ENCODE measurements around the gene CD40.

Gene CD40

GRCh38 chr20:46088409-46089166 lies 29.5 kb upstream of the CD40 start:
- TF ChIP-seq SIN3A (IDR thresholded peaks at IDR 0.05; ENCODE audit: borderline replicate concordance, insufficient read depth, low read length) (no peak), TAF1 (IDR thresholded peaks at IDR 0.05; ENCODE audit: borderline replicate concordance, insufficient read depth, low read length) (no peak), POLR2AphosphoS5 (IDR thresholded peaks at IDR 0.05; ENCODE audit: low read depth, low read length) (no peak), FOXP2 (optimal IDR thresholded peaks at IDR 0.05; ENCODE audit: borderline replicate concordance, extremely low read depth, extremely low read length, insufficient read depth) (no peak)
- TF ChIP-seq, protein P1, sequence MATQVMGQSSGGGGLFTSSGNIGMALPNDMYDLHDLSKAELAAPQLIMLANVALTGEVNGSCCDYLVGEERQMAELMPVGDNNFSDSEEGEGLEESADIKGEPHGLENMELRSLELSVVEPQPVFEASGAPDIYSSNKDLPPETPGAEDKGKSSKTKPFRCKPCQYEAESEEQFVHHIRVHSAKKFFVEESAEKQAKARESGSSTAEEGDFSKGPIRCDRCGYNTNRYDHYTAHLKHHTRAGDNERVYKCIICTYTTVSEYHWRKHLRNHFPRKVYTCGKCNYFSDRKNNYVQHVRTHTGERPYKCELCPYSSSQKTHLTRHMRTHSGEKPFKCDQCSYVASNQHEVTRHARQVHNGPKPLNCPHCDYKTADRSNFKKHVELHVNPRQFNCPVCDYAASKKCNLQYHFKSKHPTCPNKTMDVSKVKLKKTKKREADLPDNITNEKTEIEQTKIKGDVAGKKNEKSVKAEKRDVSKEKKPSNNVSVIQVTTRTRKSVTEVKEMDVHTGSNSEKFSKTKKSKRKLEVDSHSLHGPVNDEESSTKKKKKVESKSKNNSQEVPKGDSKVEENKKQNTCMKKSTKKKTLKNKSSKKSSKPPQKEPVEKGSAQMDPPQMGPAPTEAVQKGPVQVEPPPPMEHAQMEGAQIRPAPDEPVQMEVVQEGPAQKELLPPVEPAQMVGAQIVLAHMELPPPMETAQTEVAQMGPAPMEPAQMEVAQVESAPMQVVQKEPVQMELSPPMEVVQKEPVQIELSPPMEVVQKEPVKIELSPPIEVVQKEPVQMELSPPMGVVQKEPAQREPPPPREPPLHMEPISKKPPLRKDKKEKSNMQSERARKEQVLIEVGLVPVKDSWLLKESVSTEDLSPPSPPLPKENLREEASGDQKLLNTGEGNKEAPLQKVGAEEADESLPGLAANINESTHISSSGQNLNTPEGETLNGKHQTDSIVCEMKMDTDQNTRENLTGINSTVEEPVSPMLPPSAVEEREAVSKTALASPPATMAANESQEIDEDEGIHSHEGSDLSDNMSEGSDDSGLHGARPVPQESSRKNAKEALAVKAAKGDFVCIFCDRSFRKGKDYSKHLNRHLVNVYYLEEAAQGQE (IDR thresholded peaks at IDR 0.05; ENCODE audit: insufficient read depth in 1 of 2, low read depth in 2 of 2, low read length in 2 of 2) = no peak

DNA sequence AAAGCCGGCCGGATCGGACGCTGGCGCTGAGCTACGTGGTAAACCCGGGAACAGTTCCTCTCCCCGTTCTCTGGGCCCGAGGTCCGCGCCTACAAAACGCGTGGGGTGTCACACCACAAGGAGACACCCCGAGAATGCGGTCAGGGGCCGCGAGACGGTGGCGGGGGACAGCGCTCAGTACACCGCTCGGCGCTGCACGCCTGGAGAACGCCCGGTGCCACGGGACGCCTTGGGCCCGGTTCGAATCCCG lies 29.0 kb upstream of the CD40 start:
- TF ChIP-seq FOXP2 (optimal IDR thresholded peaks at IDR 0.05; ENCODE audit: borderline replicate concordance, extremely low read depth, extremely low read length, insufficient read depth) (peak; percentile 25), POLR2AphosphoS5 (IDR thresholded peaks at IDR 0.05; ENCODE audit: low read depth, low read length) (no peak)

GRCh38 chr20:46089417-46090388 lies 28.4 kb upstream of the CD40 start, which contains the start of gene NCOA5:
NCOA5 (minus strand) TSS chr20:46089962; CDS start chr20:46079424, 10,538 bp downstream.
- peak; percentile 90 for TF ChIP-seq TAF1 (IDR thresholded peaks at IDR 0.05; ENCODE audit: borderline replicate concordance, insufficient read depth, low read length)
- TF ChIP-seq POLR2AphosphoS5 (IDR thresholded peaks at IDR 0.05; ENCODE audit: low read depth, low read length) = peak; percentile 86
- TF ChIP-seq FOXP2 (optimal IDR thresholded peaks at IDR 0.05; ENCODE audit: borderline replicate concordance, extremely low read depth, extremely low read length, insufficient read depth) = peak; percentile 99
- TF ChIP-seq SIN3A (IDR thresholded peaks at IDR 0.05; ENCODE audit: borderline replicate concordance, insufficient read depth, low read length) = 0 out of 2 replicates have a peak, but pooled peaks have one; percentile 78
- TF ChIP-seq, protein P1 (IDR thresholded peaks at IDR 0.05; ENCODE audit: insufficient read depth in 1 of 2, low read depth in 2 of 2, low read length in 2 of 2) = peak; percentile 5 to 55; a peak in 2 of 4 replicates

DNA sequence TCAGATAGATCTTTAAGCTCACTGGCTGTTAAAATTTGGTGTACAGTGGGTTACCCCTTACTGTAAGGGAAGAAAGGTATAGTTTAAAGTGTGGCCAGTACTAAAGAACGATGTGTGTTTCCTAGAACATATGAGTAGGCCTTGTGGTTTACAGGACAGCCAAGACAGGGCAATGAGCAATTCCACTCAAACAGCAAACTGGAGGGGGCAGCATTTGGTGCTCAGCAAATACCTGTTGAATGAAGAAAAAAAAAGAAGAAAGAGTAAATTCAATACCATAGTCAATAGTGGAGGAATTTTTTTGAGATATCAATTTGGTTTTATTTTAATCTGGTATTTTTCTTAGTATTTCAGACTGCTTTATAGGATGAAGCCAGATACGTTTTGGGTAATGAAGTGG lies 24.6 kb upstream of the CD40 start:
- TF ChIP-seq, protein P1 (IDR thresholded peaks at IDR 0.05; ENCODE audit: insufficient read depth in 1 of 2, low read depth in 2 of 2, low read length in 2 of 2) = no peak
- TF ChIP-seq TAF1 (IDR thresholded peaks at IDR 0.05; ENCODE audit: borderline replicate concordance, insufficient read depth, low read length) = no peak
- TF ChIP-seq SIN3A (IDR thresholded peaks at IDR 0.05; ENCODE audit: borderline replicate concordance, insufficient read depth, low read length) = no peak
- TF ChIP-seq FOXP2 (optimal IDR thresholded peaks at IDR 0.05; ENCODE audit: borderline replicate concordance, extremely low read depth, extremely low read length, insufficient read depth) = no peak
- TF ChIP-seq POLR2AphosphoS5 (IDR thresholded peaks at IDR 0.05; ENCODE audit: low read depth, low read length) = no peak

- TF ChIP-seq, protein P1 (IDR thresholded peaks at IDR 0.05; ENCODE audit: insufficient read depth in 1 of 2, low read depth in 2 of 2, low read length in 2 of 2) = no peak
- TF ChIP-seq SIN3A (IDR thresholded peaks at IDR 0.05; ENCODE audit: borderline replicate concordance, insufficient read depth, low read length) = no peak
- no peak for TF ChIP-seq POLR2AphosphoS5 (IDR thresholded peaks at IDR 0.05; ENCODE audit: low read depth, low read length)
- TF ChIP-seq TAF1 (IDR thresholded peaks at IDR 0.05; ENCODE audit: borderline replicate concordance, insufficient read depth, low read length) = no peak
- TF ChIP-seq FOXP2 (optimal IDR thresholded peaks at IDR 0.05; ENCODE audit: borderline replicate concordance, extremely low read depth, extremely low read length, insufficient read depth) = no peak
These were observed 18.4 kb upstream of the CD40 start for GRCh38 chr20:46099491-46100287.
